Activated CD4-positive, alpha-beta memory T cell treated with anti-CD3 and anti-CD28 coated beads for 36 hours (primary cell): ENCODE results near the gene HIPK1. TPM values are rescaled to one million over a fixed set of nuclear protein-coding genes. Genes with fewer than 3 reads are reported as not detected.

Experiments
- CTCF ChIA-PET: fragments of 350-600 bp; sonication (Branson Sonifier 250); formaldehyde crosslinking; loops from one replicate; lab custom pipeline; 2021; ENCODE audit warnings: antibody characterized with exemption, inconsistent platforms; lab: Charles Lee
- POLR2A ChIA-PET: fragments of 350-600 bp; sonication (Branson Sonifier 250); formaldehyde crosslinking; loops from one replicate; lab custom pipeline; 2021; ENCODE audit warnings: antibody characterized with exemption; lab: Charles Lee
- DNase-seq: peaks from one replicate; pipeline ENCODE4 v3.0.0-alpha.2; 2020
- H3K27ac Mint-ChIP-seq: one replicate; pipeline ENCODE4 v1.8.0; 2021; ENCODE audit warnings: mixed read lengths
- H3K27me3 Mint-ChIP-seq: one replicate; pipeline ENCODE4 v1.8.0; 2021; ENCODE audit warnings: mixed read lengths
- H3K36me3 Mint-ChIP-seq: one replicate; pipeline ENCODE4 v1.8.0; 2021; ENCODE audit warnings: mixed read lengths
- H3K4me1 Mint-ChIP-seq: one replicate; pipeline ENCODE4 v1.8.0; 2021; ENCODE audit warnings: low read depth, mixed read lengths
- H3K4me3 Mint-ChIP-seq: one replicate; pipeline ENCODE4 v1.8.0; 2021; ENCODE audit warnings: mild to moderate bottlenecking, mixed read lengths
- H3K9me3 Mint-ChIP-seq: one replicate; pipeline ENCODE4 v1.8.0; 2021; ENCODE audit warnings: mixed read lengths
- intact Hi-C: fragments of 100-400 bp; cut with micrococcal nuclease; formaldehyde crosslinking; loops from one replicate; pipeline ENCODE4 v1.15.1; 2023
- total RNA-seq, 2 experiments: library from RNA; stranded (reverse); gene quantifications; one replicate each; pipeline ENCODE4 v1.2.3, GENCODE V29; 2021

HIPK1 gene
- total RNA-seq, 2 experiments from 2014 or later, result 55.3 to 55.7 TPM

- Mint-ChIP-seq H3K4me3 (peak overlapping the region; percentile 94), H3K27ac (peak overlapping the region; percentile 98)
- CTCF ChIA-PET, result interaction anchor here (0.8 to 1.3 kb wide), 2 partner anchors 13 to 349 kb away, joined by 3 to 4 read pairs; no protein-coding TSS in a partner anchor
Observed at GRCh38 chr1:113934006-113934405, 4.9 kb downstream of the HIPK1 start.

GRCh38 chr1:113934511-113935055 is 5.5 kb downstream of the HIPK1 start:
- CTCF ChIA-PET, result interaction anchor here (1.0 to 1.3 kb wide), 2 partner anchors 99 to 348 kb away, joined by 3 to 4 read pairs; no protein-coding TSS in a partner anchor
- intact Hi-C loops, result loop anchor here (5.0 to 10.0 kb wide), 4 partner anchors 43 to 820 kb away; partner anchors contain the start of genes CSDE1, MAGI3, OLFML3 and PHTF1
- Mint-ChIP-seq H3K4me1 (peaks cover 82% of the 10 kb centered on the region), H3K27ac (peak overlapping the region; percentile 98), H3K9me3 (no peaks in the 10 kb centered on the region), H3K27me3 (no peaks in the 10 kb centered on the region), H3K36me3 (peaks cover 24% of the 10 kb centered on the region), H3K4me3 (peak overlapping the region; percentile 31)
- POLR2A ChIA-PET, result interaction anchor here (2.3 kb wide), 1 partner anchor 12 kb away, joined by 6 read pairs; no protein-coding TSS in a partner anchor
- DNase-seq, result no peak

More at GRCh38 chr1:113934006-113934405, 4.9 kb downstream of the HIPK1 start:
- no peaks in the 10 kb centered on the region for H3K9me3 Mint-ChIP-seq
- H3K36me3 Mint-ChIP-seq, result peaks cover 20% of the 10 kb centered on the region
- no peaks in the 10 kb centered on the region for H3K27me3 Mint-ChIP-seq
- peaks cover 76% of the 10 kb centered on the region for H3K4me1 Mint-ChIP-seq
- intact Hi-C loops, result loop anchor here (5.0 to 10.0 kb wide), 4 partner anchors 43 to 821 kb away; partner anchors contain the start of genes CSDE1, MAGI3, OLFML3 and PHTF1
- POLR2A ChIA-PET, result interaction anchor here (2.3 kb wide), 1 partner anchor 13 kb away, joined by 6 read pairs; no protein-coding TSS in a partner anchor
- no peak for DNase-seq

DNA sequence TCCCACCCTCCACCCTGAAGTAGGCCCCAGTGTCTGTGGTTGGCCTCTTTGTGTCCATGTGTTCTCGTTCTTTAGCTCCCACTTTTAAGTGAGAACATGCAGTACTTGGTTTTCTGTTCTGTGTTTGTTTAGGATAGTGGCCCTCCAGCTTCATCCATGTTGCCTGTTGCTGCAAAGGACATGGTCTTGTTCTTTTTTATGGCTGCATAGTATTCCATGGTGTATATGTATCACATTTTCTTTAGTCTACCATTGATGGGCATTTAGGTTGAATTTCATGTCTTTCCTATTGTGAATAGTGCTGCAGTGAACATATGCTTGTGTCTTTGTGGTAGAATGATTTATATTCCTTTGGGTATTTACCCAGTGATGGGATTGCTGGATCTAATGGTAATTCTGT is 6.1 kb downstream of the HIPK1 start:
- ChIA-PET POLR2A (no interaction called here), CTCF (interaction anchor here (0.9 to 1.0 kb wide), 2 partner anchors 29 to 100 kb away, joined by 3 read pairs; no protein-coding TSS in a partner anchor)
- H3K36me3 Mint-ChIP-seq, result peaks cover 24% of the 10 kb centered on the region
- no peaks in the 10 kb centered on the region for H3K27me3 Mint-ChIP-seq
- peak overlapping the region; percentile 65 for H3K27ac Mint-ChIP-seq
- H3K4me3 Mint-ChIP-seq, result no peak overlapping the region
- H3K9me3 Mint-ChIP-seq, result no peaks in the 10 kb centered on the region
- peaks cover 88% of the 10 kb centered on the region for H3K4me1 Mint-ChIP-seq
- no peak for DNase-seq
- intact Hi-C loops, result loop anchor here (10.0 kb wide), 3 partner anchors 180 to 820 kb away; partner anchors contain the start of genes CSDE1, MAGI3 and PHTF1

GRCh38 chr1:113935970-113936369 is 6.8 kb downstream of the HIPK1 start:
- POLR2A ChIA-PET, result no interaction called here
- H3K36me3 Mint-ChIP-seq, result peaks cover 32% of the 10 kb centered on the region
- CTCF ChIA-PET, result interaction anchor here (0.9 kb wide), 1 partner anchor 28 kb away, joined by 3 read pairs; no protein-coding TSS in a partner anchor
- DNase-seq, result no peak
- no peaks in the 10 kb centered on the region for H3K9me3 Mint-ChIP-seq
- peaks cover 93% of the 10 kb centered on the region for H3K4me1 Mint-ChIP-seq
- H3K27me3 Mint-ChIP-seq, result no peaks in the 10 kb centered on the region
- H3K27ac Mint-ChIP-seq, result peak overlapping the region; percentile 38
- intact Hi-C loops, result loop anchor here (10.0 kb wide), 3 partner anchors 181 to 819 kb away; partner anchors contain the start of genes CSDE1, MAGI3 and PHTF1
- H3K4me3 Mint-ChIP-seq, result no peak overlapping the region

GRCh38 chr1:113937146-113937545 is 8.0 kb downstream of the HIPK1 start:
- peaks cover 39% of the 10 kb centered on the region for H3K36me3 Mint-ChIP-seq
- H3K4me1 Mint-ChIP-seq, result peaks cover 89% of the 10 kb centered on the region
- DNase-seq, result no peak
- H3K9me3 Mint-ChIP-seq, result no peaks in the 10 kb centered on the region
- no peaks in the 10 kb centered on the region for H3K27me3 Mint-ChIP-seq
- ChIA-PET CTCF (interaction anchor here (1.0 kb wide), 1 partner anchor 9 kb away, joined by 3 read pairs; no protein-coding TSS in a partner anchor), POLR2A (no interaction called here)
- H3K4me3 Mint-ChIP-seq, result no peak overlapping the region
- intact Hi-C loops, result loop anchor here (10.0 kb wide), 3 partner anchors 182 to 818 kb away; partner anchors contain the start of genes CSDE1, MAGI3 and PHTF1
- peak overlapping the region; percentile 11 for H3K27ac Mint-ChIP-seq

- ChIA-PET CTCF (interaction anchor here (0.8 kb wide), 1 partner anchor 34 kb away, joined by 3 read pairs; no protein-coding TSS in a partner anchor), POLR2A (interaction anchor here (1.4 to 5.1 kb wide), 2 partner anchors 8 to 9 kb away, joined by 4 to 58 read pairs; partner anchors contain the start of gene HIPK1)
- H3K4me1 Mint-ChIP-seq, result peaks cover 85% of the 10 kb centered on the region
- no peak for DNase-seq
- no peaks in the 10 kb centered on the region for H3K27me3 Mint-ChIP-seq
- intact Hi-C loops, result loop anchor here (10.0 kb wide), 3 partner anchors 183 to 817 kb away; partner anchors contain the start of genes CSDE1, MAGI3 and PHTF1
- no peak overlapping the region for H3K27ac Mint-ChIP-seq
- H3K9me3 Mint-ChIP-seq, result no peaks in the 10 kb centered on the region
- H3K36me3 Mint-ChIP-seq, result peaks cover 39% of the 10 kb centered on the region
- no peak overlapping the region for H3K4me3 Mint-ChIP-seq
Observed at GRCh38 chr1:113938192-113938591, 9.1 kb downstream of the HIPK1 start.

- Mint-ChIP-seq H3K9me3 (no peaks in the 10 kb centered on the region), H3K27me3 (no peaks in the 10 kb centered on the region), H3K36me3 (peaks cover 39% of the 10 kb centered on the region), H3K27ac (peak overlapping the region; percentile 85), H3K4me3 (peak overlapping the region; percentile 60), H3K4me1 (peaks cover 77% of the 10 kb centered on the region)
- ChIA-PET POLR2A (interaction anchor here (0.9 to 5.1 kb wide), 3 partner anchors 10 to 401 kb away, joined by 3 to 58 read pairs (median 4); partner anchors contain the start of genes AP4B1 and HIPK1), CTCF (interaction anchor here (0.7 to 3.2 kb wide), 7 partner anchors 8 to 66 kb away, joined by 3 to 21 read pairs (median 3); no protein-coding TSS in a partner anchor)
- peak; percentile 77 for DNase-seq
- intact Hi-C loops, result loop anchor here (1.0 kb wide), 1 partner anchor 10 kb away; no protein-coding TSS in a partner anchor
Observed at GRCh38 chr1:113940365-113941244, 11.5 kb downstream of the HIPK1 start.

- Mint-ChIP-seq H3K36me3 (peaks cover 39% of the 10 kb centered on the region), H3K4me3 (no peak overlapping the region), H3K27me3 (no peaks in the 10 kb centered on the region), H3K27ac (peak overlapping the region; percentile 85), H3K9me3 (no peaks in the 10 kb centered on the region), H3K4me1 (peaks cover 75% of the 10 kb centered on the region)
- intact Hi-C loops, result no loop called here
- ChIA-PET CTCF (interaction anchor here (1.0 to 3.2 kb wide), 5 partner anchors 11 to 67 kb away, joined by 3 to 21 read pairs (median 3); no protein-coding TSS in a partner anchor), POLR2A (interaction anchor here (0.9 to 5.1 kb wide), 3 partner anchors 11 to 400 kb away, joined by 3 to 58 read pairs (median 4); partner anchors contain the start of genes AP4B1 and HIPK1)
- no peak for DNase-seq
Observed at GRCh38 chr1:113941245-113941559, 12.1 kb downstream of the HIPK1 start.

- no peak for DNase-seq
- no peaks in the 10 kb centered on the region for H3K9me3 Mint-ChIP-seq
- H3K4me1 Mint-ChIP-seq, result peaks cover 76% of the 10 kb centered on the region
- intact Hi-C loops, result no loop called here
- ChIA-PET POLR2A (interaction anchor here (5.1 kb wide), 1 partner anchor 12 kb away, joined by 58 read pairs; the partner anchor contains the start of gene HIPK1), CTCF (no interaction called here)
- peaks cover 39% of the 10 kb centered on the region for H3K36me3 Mint-ChIP-seq
- no peaks in the 10 kb centered on the region for H3K27me3 Mint-ChIP-seq
- H3K4me3 Mint-ChIP-seq, result no peak overlapping the region
- no peak overlapping the region for H3K27ac Mint-ChIP-seq
Observed at GRCh38 chr1:113942527-113942926, 13.4 kb downstream of the HIPK1 start.

- intact Hi-C loops, result no loop called here
- CTCF ChIA-PET, result interaction anchor here (7.8 kb wide), 1 partner anchor 13 kb away, joined by 42 read pairs; the partner anchor contains the start of gene HIPK1
- peaks cover 76% of the 10 kb centered on the region for H3K4me1 Mint-ChIP-seq
- no peaks in the 10 kb centered on the region for H3K27me3 Mint-ChIP-seq
- H3K9me3 Mint-ChIP-seq, result no peaks in the 10 kb centered on the region
- H3K27ac Mint-ChIP-seq, result no peak overlapping the region
- DNase-seq, result no peak
- POLR2A ChIA-PET, result interaction anchor here (5.1 kb wide), 1 partner anchor 13 kb away, joined by 58 read pairs; the partner anchor contains the start of gene HIPK1
- no peak overlapping the region for H3K4me3 Mint-ChIP-seq
- H3K36me3 Mint-ChIP-seq, result peaks cover 39% of the 10 kb centered on the region
Observed at GRCh38 chr1:113943028-113943811, 14.1 kb downstream of the HIPK1 start.
